HG03196 (cell line): ENCODE data around the gene KCNB1.

Experiments used
- ATAC-seq: cut with Tn5 transposase; IDR thresholded peaks from one replicate; pipeline ENCODE4 v1.9.1; 2021; ENCODE audit not compliant: unreplicated experiment

The KCNB1 gene

GRCh38 chr20:49360242-49360968 lies 122.1 kb downstream of the KCNB1 start:
- no peak for ATAC-seq

- no peak for ATAC-seq
These were observed 125.8 kb downstream of the KCNB1 start for GRCh38 chr20:49356676-49357075.

- ATAC-seq, result no peak
These were observed 127.8 kb downstream of the KCNB1 start for GRCh38 chr20:49354673-49355072.

GRCh38 chr20:49353348-49353747 lies 129.1 kb downstream of the KCNB1 start:
- ATAC-seq, result no peak

DNA sequence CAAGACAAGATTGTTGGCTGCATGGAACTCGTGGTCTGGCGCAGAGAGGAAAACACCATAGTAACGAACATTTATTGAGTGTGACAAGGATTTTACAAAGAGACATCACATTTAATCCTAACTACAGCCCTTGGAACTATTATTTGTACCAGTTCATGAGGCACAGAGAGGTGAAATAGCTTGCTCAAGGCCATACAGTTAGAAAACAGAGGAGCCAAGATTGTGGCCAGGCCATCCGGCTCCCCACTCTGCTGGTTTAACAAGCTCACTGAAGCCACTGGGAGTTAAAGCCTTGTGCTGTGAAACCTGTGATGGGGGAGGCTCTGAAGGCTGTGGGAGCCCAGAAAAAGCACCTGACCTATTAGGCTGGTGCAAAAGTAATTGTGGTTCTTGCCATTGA lies 129.7 kb downstream of the KCNB1 start:
- ATAC-seq, result no peak

- no peak for ATAC-seq
These were observed 130.7 kb downstream of the KCNB1 start for GRCh38 chr20:49351775-49352174.

- no peak for ATAC-seq
These were observed 132.7 kb downstream of the KCNB1 start for GRCh38 chr20:49349694-49350252.

- ATAC-seq, result no peak
These were observed 133.4 kb downstream of the KCNB1 start for GRCh38 chr20:49349078-49349477.

DNA sequence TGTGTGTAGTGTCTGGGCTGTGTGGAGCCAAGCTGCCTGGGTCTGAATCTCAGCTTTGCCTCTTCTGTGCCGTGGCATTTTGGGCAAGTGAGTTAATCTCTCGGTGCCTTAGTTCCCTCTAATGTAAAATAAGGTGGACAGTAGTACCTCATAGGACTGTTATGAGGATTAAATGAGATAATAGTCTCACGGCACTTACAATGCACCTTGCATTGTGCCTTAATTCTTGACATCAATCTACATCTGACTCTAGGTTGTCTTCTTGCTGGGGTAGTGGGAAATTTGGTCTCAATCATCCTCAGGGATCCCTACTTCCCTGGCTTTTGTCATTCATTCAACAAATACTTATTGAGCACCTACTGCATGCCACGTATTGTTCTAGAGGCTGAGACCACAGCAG lies 133.9 kb downstream of the KCNB1 start:
- ATAC-seq, result no peak

GRCh38 chr20:49347156-49347555 lies 135.3 kb downstream of the KCNB1 start:
- ATAC-seq, result no peak

GRCh38 chr20:49346682-49347081 lies 135.8 kb downstream of the KCNB1 start:
- ATAC-seq, result no peak

- ATAC-seq, result no peak
These were observed 136.9 kb downstream of the KCNB1 start for GRCh38 chr20:49345524-49345923.

GRCh38 chr20:49344975-49345374 lies 137.5 kb downstream of the KCNB1 start:
- ATAC-seq, result no peak

- no peak for ATAC-seq
These were observed 138.3 kb downstream of the KCNB1 start for GRCh38 chr20:49344140-49344539.

DNA sequence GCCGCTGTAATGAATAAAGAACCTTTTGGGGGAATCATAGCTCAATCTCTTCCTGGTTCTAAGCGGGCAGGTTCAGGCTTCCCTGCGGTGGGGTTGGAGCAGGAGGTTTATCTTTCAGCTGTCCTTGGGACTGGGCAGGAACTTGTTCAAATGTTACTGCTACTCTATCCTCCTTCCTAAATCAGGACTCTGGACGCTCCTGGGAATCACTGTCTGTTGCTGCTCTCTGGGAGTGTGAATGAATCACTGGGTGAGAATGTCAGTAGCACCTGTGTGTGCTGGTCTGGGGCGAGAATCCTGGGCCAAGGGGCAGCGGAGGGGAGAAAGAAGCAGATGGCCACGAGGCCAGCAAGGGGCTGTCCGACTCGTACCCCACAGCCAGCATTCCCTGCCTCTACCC lies 139.2 kb downstream of the KCNB1 start:
- no peak for ATAC-seq

- ATAC-seq, result no peak
These were observed 142.1 kb downstream of the KCNB1 start for GRCh38 chr20:49340161-49340966.

- no peak for ATAC-seq
These were observed 143.3 kb downstream of the KCNB1 start for GRCh38 chr20:49339123-49339522.

GRCh38 chr20:49338061-49338460 lies 144.4 kb downstream of the KCNB1 start:
- no peak for ATAC-seq

- no peak for ATAC-seq
These were observed 145.1 kb downstream of the KCNB1 start for GRCh38 chr20:49337357-49337756.

- no peak for ATAC-seq
These were observed 145.7 kb downstream of the KCNB1 start for GRCh38 chr20:49336786-49337185.

DNA sequence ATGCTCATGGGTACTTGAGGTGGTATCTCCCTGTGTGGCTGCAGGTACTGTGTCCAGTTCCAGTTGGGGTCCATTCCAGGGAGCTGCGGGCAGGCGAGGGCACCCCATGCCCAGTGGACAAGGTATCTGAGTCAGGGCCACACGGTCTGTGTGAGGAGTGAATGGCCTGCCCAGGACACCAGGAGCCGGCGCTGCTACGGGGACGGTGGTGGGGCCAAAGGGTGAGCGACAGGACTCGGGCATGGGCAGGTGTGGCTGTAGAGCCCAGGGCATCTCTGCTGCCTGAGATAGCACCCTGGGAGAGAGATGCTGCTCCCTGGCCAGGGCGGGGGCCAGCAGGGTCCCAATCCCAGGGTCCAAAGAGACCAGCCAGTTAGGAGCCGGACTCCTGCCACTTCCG lies 147.0 kb downstream of the KCNB1 start:
- no peak for ATAC-seq
